Fibroblast of pulmonary artery (primary cell): Measurements from ENCODE around the gene GMPR2.
"Not testable (repeated sequence)": the region's sequence is repeated elsewhere in the genome, so short reads cannot be mapped to it uniquely, and the experiment has no call there.

Experiments
- DNase-seq: peaks from one replicate; pipeline ENCODE4 v3.0.0-alpha.2; 2010; ENCODE audit warnings: low read depth
- H3K4me3 ChIP-seq: replicated peaks from 2 replicates; pipeline ENCODE4 v1.5.1; 2011; ENCODE audit warnings: low read depth, mild to moderate bottlenecking, control low read depth, low read length, moderate library complexity
- CTCF ChIP-seq: IDR thresholded peaks from 2 replicates; pipeline ENCODE4 v1.5.1; 2011; ENCODE audit warnings: mild to moderate bottlenecking, control low read depth, low read length, inconsistent platforms; ENCODE audit errors: missing control alignments

The GMPR2 gene

GRCh38 chr14:24194186-24194872 is 38.4 kb upstream of the GMPR2 start:
- DNase-seq: no peak

GRCh38 chr14:24194873-24195185 is 37.9 kb upstream of the GMPR2 start:
- no peak for TF ChIP-seq CTCF
- H3K4me3 ChIP-seq: peak overlapping the region; percentile 88
- DNase-seq: no peak

More at GRCh38 chr14:24194186-24194872, 38.4 kb upstream of the GMPR2 start:
- no peak for TF ChIP-seq CTCF
- peak overlapping the region; percentile 88 for H3K4me3 ChIP-seq

GRCh38 chr14:24195186-24196070 is 37.3 kb upstream of the GMPR2 start, which contains the start of gene TM9SF1:
Gene TM9SF1, minus strand, starts transcription at chr14:24195441. Its CDS starts 422 bp downstream, at chr14:24195019.
- H3K4me3 ChIP-seq: peak within 1 kb of the TSS; percentile 88
- peak; percentile 87 for DNase-seq
- TF ChIP-seq CTCF: no peak

GRCh38 chr14:24196071-24197055 is 36.4 kb upstream of the GMPR2 start:
- peak overlapping the region; percentile 88 for H3K4me3 ChIP-seq
- DNase-seq: peak; percentile 15
- TF ChIP-seq CTCF: no peak

- H3K4me3 ChIP-seq: no peak overlapping the region
- TF ChIP-seq CTCF: no peak
- DNase-seq: no peak
These were observed 35.7 kb upstream of the GMPR2 start for GRCh38 chr14:24197056-24197450.

- no peak for DNase-seq
- H3K4me3 ChIP-seq: no peak overlapping the region
- no peak for TF ChIP-seq CTCF
These were observed 33.8 kb upstream of the GMPR2 start for GRCh38 chr14:24198814-24199524.

- not testable (repeated sequence) for DNase-seq, H3K4me3 ChIP-seq
These were observed 30.2 kb upstream of the GMPR2 start for GRCh38 chr14:24202538-24202937.

GRCh38 chr14:24203249-24203886 is 29.4 kb upstream of the GMPR2 start:
- not testable (repeated sequence) for DNase-seq

More at GRCh38 chr14:24203249-24203886, 29.4 kb upstream of the GMPR2 start:
- H3K4me3 ChIP-seq: not testable (repeated sequence)
